Activated CD4-positive, alpha-beta memory T cell treated with anti-CD3 and anti-CD28 coated beads for 36 hours (primary cell): ENCODE measurements around the gene AGPS. TPM values are rescaled to one million over a fixed set of nuclear protein-coding genes. Genes with fewer than 3 reads are reported as not detected.
"Not testable (repeated sequence)": the region's sequence is repeated elsewhere in the genome, so short reads cannot be mapped to it uniquely, and the experiment has no call there.

Source experiments
- CTCF ChIA-PET: fragments of 350-600 bp; sonication (Branson Sonifier 250); formaldehyde crosslinking; loops from one replicate; lab custom pipeline; 2021; ENCODE audit warnings: antibody characterized with exemption, inconsistent platforms; lab: Charles Lee
- POLR2A ChIA-PET: fragments of 350-600 bp; sonication (Branson Sonifier 250); formaldehyde crosslinking; loops from one replicate; lab custom pipeline; 2021; ENCODE audit warnings: antibody characterized with exemption; lab: Charles Lee
- DNase-seq: peaks from one replicate; pipeline ENCODE4 v3.0.0-alpha.2; 2020
- H3K27ac Mint-ChIP-seq: one replicate; pipeline ENCODE4 v1.8.0; 2021; ENCODE audit warnings: mixed read lengths
- H3K27me3 Mint-ChIP-seq: one replicate; pipeline ENCODE4 v1.8.0; 2021; ENCODE audit warnings: mixed read lengths
- H3K36me3 Mint-ChIP-seq: one replicate; pipeline ENCODE4 v1.8.0; 2021; ENCODE audit warnings: mixed read lengths
- H3K4me1 Mint-ChIP-seq: one replicate; pipeline ENCODE4 v1.8.0; 2021; ENCODE audit warnings: low read depth, mixed read lengths
- H3K4me3 Mint-ChIP-seq: one replicate; pipeline ENCODE4 v1.8.0; 2021; ENCODE audit warnings: mild to moderate bottlenecking, mixed read lengths
- H3K9me3 Mint-ChIP-seq: one replicate; pipeline ENCODE4 v1.8.0; 2021; ENCODE audit warnings: mixed read lengths
- intact Hi-C: fragments of 100-400 bp; cut with micrococcal nuclease; formaldehyde crosslinking; loops from one replicate; pipeline ENCODE4 v1.15.1; 2023
- total RNA-seq, 2 experiments: library from RNA; stranded (reverse); gene quantifications; one replicate each; pipeline ENCODE4 v1.2.3, GENCODE V29; 2021

AGPS gene
- total RNA-seq, 2 experiments from 2014 or later, result 51.9 to 53.0 TPM

- intact Hi-C loops, result no loop called here
- CTCF ChIA-PET, result no interaction called here
- Mint-ChIP-seq H3K4me3 (no peak overlapping the region), H3K9me3 (peaks cover 4% of the 10 kb centered on the region), H3K4me1 (peaks cover 11% of the 10 kb centered on the region), H3K36me3 (peaks cover 7% of the 10 kb centered on the region), H3K27me3 (no peaks in the 10 kb centered on the region), H3K27ac (no peak overlapping the region)
- POLR2A ChIA-PET, result interaction anchor here (0.7 kb wide), 1 partner anchor 10 kb away, joined by 5 read pairs; no protein-coding TSS in a partner anchor
- DNase-seq, result no peak
These were observed 156.6 kb downstream of the AGPS start for GRCh38 chr2:177549171-177549570.

- no peak overlapping the region for H3K27ac Mint-ChIP-seq
- ChIA-PET POLR2A (no interaction called here), CTCF (no interaction called here)
- no peaks in the 10 kb centered on the region for H3K27me3 Mint-ChIP-seq
- H3K9me3 Mint-ChIP-seq, result peaks cover 4% of the 10 kb centered on the region
- DNase-seq, result no peak
- intact Hi-C loops, result loop anchor here (5.0 to 10.0 kb wide), 2 partner anchors 386 to 972 kb away; no protein-coding TSS in a partner anchor
- peaks cover 7% of the 10 kb centered on the region for H3K36me3 Mint-ChIP-seq
- H3K4me1 Mint-ChIP-seq, result peaks cover 11% of the 10 kb centered on the region
- H3K4me3 Mint-ChIP-seq, result no peak overlapping the region
These were observed 158.0 kb downstream of the AGPS start for GRCh38 chr2:177550264-177551200.

GRCh38 chr2:177551360-177551759 lies 158.8 kb downstream of the AGPS start:
- H3K4me3 Mint-ChIP-seq, H3K27ac Mint-ChIP-seq, POLR2A ChIA-PET, H3K27me3 Mint-ChIP-seq, H3K36me3 Mint-ChIP-seq, DNase-seq, H3K9me3 Mint-ChIP-seq, CTCF ChIA-PET: not testable (repeated sequence)
- intact Hi-C loops, result loop anchor here (5.0 to 10.0 kb wide), 2 partner anchors 387 to 971 kb away; no protein-coding TSS in a partner anchor
- peaks cover 11% of the 10 kb centered on the region for H3K4me1 Mint-ChIP-seq

DNA sequence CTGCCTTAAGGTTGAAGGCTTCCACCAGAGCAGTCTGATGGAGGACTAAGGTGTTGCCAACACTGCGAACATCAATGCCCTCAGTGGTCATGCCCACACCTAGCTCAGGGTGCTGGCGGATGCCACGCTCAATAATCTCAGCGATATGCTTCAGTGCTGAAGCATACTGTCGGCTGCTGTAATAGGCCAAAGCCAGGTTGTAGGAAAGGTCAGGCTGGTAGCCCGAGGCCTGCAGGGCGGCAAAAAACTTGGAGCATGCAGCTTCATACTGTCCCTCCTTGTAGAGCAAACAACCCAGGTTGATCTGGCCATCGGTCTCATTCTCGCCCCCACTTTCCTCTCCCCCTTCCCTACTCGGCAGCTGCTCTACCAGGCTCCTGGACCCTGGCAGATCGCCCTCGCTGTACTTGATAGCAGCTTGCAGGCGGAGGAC lies 159.4 kb downstream of the AGPS start:
- POLR2A ChIA-PET, result interaction anchor here (0.8 kb wide), 2 partner anchors 10 to 160 kb away, joined by 4 to 5 read pairs; no protein-coding TSS in a partner anchor
- H3K27me3 Mint-ChIP-seq, result no peaks in the 10 kb centered on the region
- peak overlapping the region; percentile 100 for H3K27ac Mint-ChIP-seq
- peaks cover 11% of the 10 kb centered on the region for H3K4me1 Mint-ChIP-seq
- DNase-seq, result no peak
- peak overlapping the region; percentile 97 for H3K4me3 Mint-ChIP-seq
- H3K9me3 Mint-ChIP-seq, result no peaks in the 10 kb centered on the region
- CTCF ChIA-PET, result interaction anchor here (1.1 to 1.5 kb wide), 2 partner anchors 14 to 53 kb away, joined by 3 to 4 read pairs; no protein-coding TSS in a partner anchor
- peaks cover 4% of the 10 kb centered on the region for H3K36me3 Mint-ChIP-seq
- intact Hi-C loops, result loop anchor here (2.0 to 10.0 kb wide), 4 partner anchors 159 to 970 kb away; partner anchors contain the start of genes AGPS and NFE2L2

DNA sequence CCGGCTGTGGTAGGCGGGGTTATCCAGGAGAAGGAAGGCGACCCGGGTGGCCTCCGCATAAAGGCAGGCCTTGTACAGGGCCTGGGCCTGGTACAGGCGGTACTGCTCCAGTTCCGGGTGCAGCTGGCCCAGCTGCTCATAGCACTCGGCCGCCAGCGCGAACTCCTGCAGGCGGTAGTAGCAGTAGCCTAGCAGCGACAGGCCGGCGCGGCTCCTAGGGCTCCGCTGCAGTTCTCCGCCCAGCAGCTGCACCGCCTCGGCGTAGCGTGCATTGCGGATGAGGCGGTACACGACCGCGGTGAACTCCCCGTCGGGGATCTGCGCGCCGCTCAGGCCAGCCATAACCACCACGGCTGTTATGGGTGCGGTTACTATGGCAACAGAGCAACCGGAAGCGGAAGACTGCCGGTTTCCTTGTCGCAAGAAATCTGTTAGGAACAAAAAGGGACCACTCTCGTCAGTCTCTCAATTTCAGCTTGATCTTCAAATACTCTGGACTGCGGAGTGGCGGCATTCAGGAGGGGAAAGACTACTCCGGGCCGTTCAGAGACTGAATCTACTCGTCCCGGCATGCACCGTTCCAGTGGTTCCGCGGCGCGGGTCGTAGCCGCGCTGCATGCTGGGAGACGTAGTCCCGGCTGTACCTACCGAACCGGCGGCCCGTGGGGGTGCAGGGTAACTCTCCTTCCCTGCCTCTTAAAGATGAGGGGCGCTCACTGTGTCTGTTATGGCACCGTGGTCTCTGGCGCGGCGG lies 160.0 kb downstream of the AGPS start:
- peak overlapping the region; percentile 100 for H3K27ac Mint-ChIP-seq
- intact Hi-C loops, result loop anchor here (1.0 to 10.0 kb wide), 6 partner anchors 66 to 970 kb away; partner anchors contain the start of genes AGPS, HNRNPA3 and NFE2L2
- H3K4me3 Mint-ChIP-seq, result peak overlapping the region; percentile 97
- DNase-seq, result peak; percentile 93
- no peaks in the 10 kb centered on the region for H3K27me3 Mint-ChIP-seq
- ChIA-PET CTCF (interaction anchor here (1.1 to 1.5 kb wide), 2 partner anchors 13 to 52 kb away, joined by 3 to 4 read pairs; no protein-coding TSS in a partner anchor), POLR2A (interaction anchor here (0.8 kb wide), 2 partner anchors 11 to 161 kb away, joined by 4 to 5 read pairs; no protein-coding TSS in a partner anchor)
- peaks cover 4% of the 10 kb centered on the region for H3K36me3 Mint-ChIP-seq
- H3K4me1 Mint-ChIP-seq, result peaks cover 8% of the 10 kb centered on the region
- no peaks in the 10 kb centered on the region for H3K9me3 Mint-ChIP-seq

GRCh38 chr2:177553176-177553884 lies 160.8 kb downstream of the AGPS start:
- POLR2A ChIA-PET, result no interaction called here

GRCh38 chr2:177554365-177554764 lies 161.8 kb downstream of the AGPS start:
- peaks cover 4% of the 10 kb centered on the region for H3K36me3 Mint-ChIP-seq
- no peaks in the 10 kb centered on the region for H3K27me3 Mint-ChIP-seq
- no peak overlapping the region for H3K4me3 Mint-ChIP-seq
- no peak for DNase-seq
- intact Hi-C loops, result loop anchor here (5.0 to 10.0 kb wide), 2 partner anchors 390 to 968 kb away; no protein-coding TSS in a partner anchor
- peaks cover 8% of the 10 kb centered on the region for H3K4me1 Mint-ChIP-seq
- CTCF ChIA-PET, result interaction anchor here (1.5 kb wide), 1 partner anchor 49 kb away, joined by 3 read pairs; no protein-coding TSS in a partner anchor
- H3K27ac Mint-ChIP-seq, result no peak overlapping the region
- no peaks in the 10 kb centered on the region for H3K9me3 Mint-ChIP-seq
- POLR2A ChIA-PET, result no interaction called here

More at GRCh38 chr2:177553176-177553884, 160.8 kb downstream of the AGPS start:
- peaks cover 4% of the 10 kb centered on the region for H3K36me3 Mint-ChIP-seq
- intact Hi-C loops, result loop anchor here (1.0 to 10.0 kb wide), 6 partner anchors 65 to 969 kb away; partner anchors contain the start of genes AGPS, HNRNPA3 and NFE2L2
- no peak for DNase-seq
- peaks cover 8% of the 10 kb centered on the region for H3K4me1 Mint-ChIP-seq
- H3K27me3 Mint-ChIP-seq, result no peaks in the 10 kb centered on the region
- CTCF ChIA-PET, result interaction anchor here (1.5 kb wide), 1 partner anchor 51 kb away, joined by 4 read pairs; no protein-coding TSS in a partner anchor
- peak overlapping the region; percentile 100 for H3K27ac Mint-ChIP-seq
- H3K4me3 Mint-ChIP-seq, result peak overlapping the region; percentile 97
- no peaks in the 10 kb centered on the region for H3K9me3 Mint-ChIP-seq

DNA sequence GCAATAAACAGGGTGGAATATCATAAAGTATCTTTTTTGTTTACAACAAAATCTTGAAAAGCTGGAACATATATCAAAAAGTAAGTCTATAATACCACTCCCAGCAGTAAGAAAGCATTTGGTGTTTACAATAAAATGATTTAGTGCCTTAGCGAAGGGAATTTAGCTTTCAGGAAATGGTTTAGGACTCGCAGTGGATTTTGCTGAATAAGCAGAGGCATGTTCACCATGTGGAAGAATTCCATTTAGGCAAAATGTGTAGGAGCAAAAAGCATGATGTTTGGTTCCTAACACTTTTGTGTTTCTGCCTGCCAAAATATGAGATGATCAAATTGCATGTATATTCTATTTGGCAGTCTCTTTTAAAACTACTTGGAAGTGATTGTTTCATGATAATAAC lies 163.6 kb downstream of the AGPS start:
- Mint-ChIP-seq H3K4me1 (peaks cover 8% of the 10 kb centered on the region), H3K4me3 (no peak overlapping the region), H3K27ac (no peak overlapping the region), H3K36me3 (peaks cover 4% of the 10 kb centered on the region), H3K9me3 (no peaks in the 10 kb centered on the region), H3K27me3 (no peaks in the 10 kb centered on the region)
- ChIA-PET POLR2A (no interaction called here), CTCF (no interaction called here)
- DNase-seq, result no peak
- intact Hi-C loops, result loop anchor here (10.0 kb wide), 1 partner anchor 391 kb away; no protein-coding TSS in a partner anchor

DNA sequence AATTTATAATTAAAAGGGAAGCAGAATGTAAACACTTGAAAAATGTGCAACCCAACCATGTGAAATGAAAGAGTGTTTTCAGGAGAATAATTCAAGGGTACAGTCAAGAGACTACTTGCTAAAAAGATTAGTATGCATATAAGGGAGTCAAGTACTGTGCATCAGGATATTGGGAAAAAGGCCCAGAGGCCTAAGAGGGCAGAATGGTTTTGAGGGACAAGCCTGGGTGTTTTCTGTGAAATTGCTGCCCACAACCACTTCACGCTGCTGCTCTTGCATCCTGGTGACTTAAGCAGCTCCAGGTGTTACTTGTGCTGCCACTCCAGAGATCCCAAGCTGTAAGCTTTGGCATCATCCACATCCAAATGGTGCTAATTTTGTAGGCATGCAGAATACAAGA lies 165.2 kb downstream of the AGPS start:
- Mint-ChIP-seq H3K36me3 (peaks cover under 1% of the 10 kb centered on the region), H3K27ac (no peak overlapping the region), H3K27me3 (no peaks in the 10 kb centered on the region), H3K9me3 (no peaks in the 10 kb centered on the region), H3K4me3 (no peak overlapping the region), H3K4me1 (peaks cover 8% of the 10 kb centered on the region)
- intact Hi-C loops, result loop anchor here (10.0 kb wide), 1 partner anchor 393 kb away; no protein-coding TSS in a partner anchor
- ChIA-PET CTCF (no interaction called here), POLR2A (no interaction called here)
- DNase-seq, result no peak

DNA sequence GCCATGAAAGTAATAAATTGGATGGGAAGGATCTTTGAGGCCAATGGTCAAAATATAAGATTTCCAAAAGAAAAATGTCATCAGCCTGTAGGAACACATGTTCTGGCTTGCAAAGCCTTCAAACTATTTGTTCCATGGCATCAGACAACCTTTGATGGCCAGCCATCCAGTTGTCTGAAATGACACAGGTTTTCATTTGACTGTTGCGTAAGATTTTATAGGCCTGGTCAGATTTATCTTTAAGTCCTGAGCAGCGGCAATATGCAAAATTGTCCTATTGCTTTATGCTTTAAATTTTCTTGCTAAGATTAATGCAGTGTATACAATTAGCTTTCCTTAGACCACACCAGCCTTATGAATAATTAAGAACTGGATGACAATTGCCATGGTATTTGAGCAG lies 167.1 kb downstream of the AGPS start:
- CTCF ChIA-PET, result no interaction called here
- no peak for DNase-seq
- POLR2A ChIA-PET, result no interaction called here
- H3K4me1 Mint-ChIP-seq, result no peaks in the 10 kb centered on the region
- H3K36me3 Mint-ChIP-seq, result no peaks in the 10 kb centered on the region
- H3K4me3 Mint-ChIP-seq, result no peak overlapping the region
- no peak overlapping the region for H3K27ac Mint-ChIP-seq
- no peaks in the 10 kb centered on the region for H3K9me3 Mint-ChIP-seq
- intact Hi-C loops, result loop anchor here (10.0 kb wide), 1 partner anchor 395 kb away; no protein-coding TSS in a partner anchor
- H3K27me3 Mint-ChIP-seq, result no peaks in the 10 kb centered on the region

GRCh38 chr2:177568390-177568789 lies 175.8 kb downstream of the AGPS start:
- Mint-ChIP-seq H3K27me3 (peaks cover 3% of the 10 kb centered on the region), H3K4me3 (no peak overlapping the region), H3K27ac (no peak overlapping the region), H3K9me3 (no peaks in the 10 kb centered on the region), H3K36me3 (no peaks in the 10 kb centered on the region), H3K4me1 (no peaks in the 10 kb centered on the region)
- intact Hi-C loops, result no loop called here
- POLR2A ChIA-PET, result interaction anchor here (0.9 kb wide), 1 partner anchor 156 kb away, joined by 3 read pairs; no protein-coding TSS in a partner anchor
- DNase-seq, result no peak
- CTCF ChIA-PET, result no interaction called here
